HG03460 (cell line): ENCODE measurements around the gene NADK.

Experiments
- ATAC-seq: cut with Tn5 transposase; IDR thresholded peaks from one replicate; pipeline ENCODE4 v1.9.1; 2021; ENCODE audit not compliant: unreplicated experiment

NADK gene

GRCh38 chr1:1777950-1778662 lies at the start of gene NADK:
Gene NADK (minus strand): TSS chr1:1778470. CDS start chr1:1765406, 13,064 bp downstream.
- ATAC-seq, result peak; percentile 28

- no peak for ATAC-seq
Observed at GRCh38 chr1:1827089-1827848, 49.0 kb upstream of the NADK start.

- no peak for ATAC-seq
Observed at GRCh38 chr1:1826356-1827088, 48.3 kb upstream of the NADK start.

- no peak for ATAC-seq
Observed at GRCh38 chr1:1825217-1825616, 46.9 kb upstream of the NADK start.

GRCh38 chr1:1819762-1820161 lies 41.5 kb upstream of the NADK start:
- ATAC-seq, result no peak

- ATAC-seq, result no peak
Observed at GRCh38 chr1:1817221-1817620, 39.0 kb upstream of the NADK start.

GRCh38 chr1:1815606-1816281 lies 37.5 kb upstream of the NADK start:
- ATAC-seq, result no peak

- no peak for ATAC-seq
Observed at GRCh38 chr1:1809489-1809888, 31.2 kb upstream of the NADK start.

GRCh38 chr1:1808206-1808605 lies 29.9 kb upstream of the NADK start:
- no peak for ATAC-seq

- no peak for ATAC-seq
Observed at GRCh38 chr1:1806890-1807289, 28.6 kb upstream of the NADK start.

GRCh38 chr1:1804301-1804700 lies 26.0 kb upstream of the NADK start:
- ATAC-seq, result no peak

- ATAC-seq, result no peak
Observed at GRCh38 chr1:1802871-1803270, 24.6 kb upstream of the NADK start.

- peak; percentile 70 for ATAC-seq
Observed at GRCh38 chr1:1799716-1800115, 21.4 kb upstream of the NADK start.

GRCh38 chr1:1797731-1798341 lies 19.6 kb upstream of the NADK start:
- no peak for ATAC-seq

- no peak for ATAC-seq
Observed at GRCh38 chr1:1796466-1796865, 18.2 kb upstream of the NADK start.

GRCh38 chr1:1794999-1795398 lies 16.7 kb upstream of the NADK start:
- no peak for ATAC-seq

- ATAC-seq, result no peak
Observed at GRCh38 chr1:1793481-1794244, 15.4 kb upstream of the NADK start.

GRCh38 chr1:1788646-1789431 lies 10.6 kb upstream of the NADK start:
- no peak for ATAC-seq

GRCh38 chr1:1788136-1788535 lies 9.9 kb upstream of the NADK start:
- ATAC-seq, result no peak
